HG03060 (cell line): ENCODE data around the gene CYP11A1.
"Not testable (repeated sequence)": the region's sequence is repeated elsewhere in the genome, so short reads cannot be mapped to it uniquely, and the experiment has no call there.

Experiments
- ATAC-seq: cut with Tn5 transposase; IDR thresholded peaks from one replicate; pipeline ENCODE4 v1.9.1; 2021; ENCODE audit warnings: low read depth, moderate number of reproducible peaks; ENCODE audit not compliant: unreplicated experiment

CYP11A1 gene

DNA sequence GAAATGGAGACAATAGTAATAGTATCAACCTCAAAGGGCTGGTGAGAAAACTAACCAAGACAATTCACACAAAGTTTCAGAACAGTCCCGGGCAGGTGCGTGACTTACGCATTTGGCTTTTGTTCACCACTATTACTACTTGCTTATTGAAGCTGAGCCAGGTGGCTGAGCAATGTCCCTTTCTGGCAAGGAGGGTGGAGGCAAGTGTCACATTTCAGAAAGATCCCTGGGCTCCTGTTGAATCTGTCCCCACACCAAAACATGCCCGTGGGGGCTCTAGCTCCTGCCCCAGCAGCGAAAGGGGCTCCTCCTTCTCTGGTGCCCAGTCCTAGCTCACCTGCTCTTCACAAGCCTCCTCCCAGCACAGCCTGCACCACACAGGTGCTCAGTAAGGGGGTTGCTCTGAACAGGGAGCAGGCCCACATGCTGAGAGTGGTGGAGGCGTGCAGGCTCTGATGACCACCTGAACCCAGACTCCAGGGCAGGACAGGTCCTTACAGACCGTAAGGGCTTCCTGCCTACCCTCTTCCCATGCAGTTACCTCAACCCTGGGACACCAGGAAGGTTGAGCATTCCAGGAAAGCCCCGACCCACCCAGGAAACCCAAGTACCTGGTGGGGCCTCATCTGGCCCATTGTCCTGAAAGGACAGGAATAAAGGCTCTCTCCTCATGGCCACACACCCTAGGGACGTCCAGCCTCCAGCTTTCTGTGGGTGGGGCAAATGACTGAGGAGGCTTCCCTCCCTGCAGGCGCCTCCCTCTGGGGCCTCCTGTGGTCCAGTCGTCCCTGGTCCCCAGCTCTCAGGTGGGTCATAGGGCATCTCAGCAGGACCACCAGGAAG lies 33.7 kb upstream of the CYP11A1 start:
- ATAC-seq = no peak

DNA sequence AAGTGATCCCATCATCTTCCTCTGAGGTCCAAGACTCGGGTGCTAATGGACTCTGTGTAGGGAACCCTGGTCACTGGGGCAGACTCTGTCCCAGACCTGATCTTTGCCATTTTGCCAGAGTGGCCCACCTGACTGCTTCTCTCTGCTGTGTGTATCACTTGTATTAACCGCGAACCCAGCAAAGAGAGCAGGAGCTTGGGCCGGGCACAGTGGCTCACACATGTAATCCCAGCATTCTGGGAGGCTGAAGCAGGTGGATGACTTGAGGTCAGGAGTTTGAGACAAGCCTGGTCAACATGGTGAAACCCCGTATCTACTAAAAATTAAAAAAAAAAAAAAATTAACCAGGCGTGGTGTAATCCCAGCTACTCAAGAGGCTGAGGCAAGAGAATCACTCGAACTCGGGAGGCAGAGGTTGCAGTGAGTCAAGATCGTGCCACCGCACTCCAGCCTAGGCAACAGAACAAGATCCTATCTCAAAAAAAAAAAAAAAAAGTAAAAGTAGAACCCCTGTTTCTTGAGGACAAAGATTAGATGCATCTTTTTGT lies 32.9 kb upstream of the CYP11A1 start:
- no peak for ATAC-seq

DNA sequence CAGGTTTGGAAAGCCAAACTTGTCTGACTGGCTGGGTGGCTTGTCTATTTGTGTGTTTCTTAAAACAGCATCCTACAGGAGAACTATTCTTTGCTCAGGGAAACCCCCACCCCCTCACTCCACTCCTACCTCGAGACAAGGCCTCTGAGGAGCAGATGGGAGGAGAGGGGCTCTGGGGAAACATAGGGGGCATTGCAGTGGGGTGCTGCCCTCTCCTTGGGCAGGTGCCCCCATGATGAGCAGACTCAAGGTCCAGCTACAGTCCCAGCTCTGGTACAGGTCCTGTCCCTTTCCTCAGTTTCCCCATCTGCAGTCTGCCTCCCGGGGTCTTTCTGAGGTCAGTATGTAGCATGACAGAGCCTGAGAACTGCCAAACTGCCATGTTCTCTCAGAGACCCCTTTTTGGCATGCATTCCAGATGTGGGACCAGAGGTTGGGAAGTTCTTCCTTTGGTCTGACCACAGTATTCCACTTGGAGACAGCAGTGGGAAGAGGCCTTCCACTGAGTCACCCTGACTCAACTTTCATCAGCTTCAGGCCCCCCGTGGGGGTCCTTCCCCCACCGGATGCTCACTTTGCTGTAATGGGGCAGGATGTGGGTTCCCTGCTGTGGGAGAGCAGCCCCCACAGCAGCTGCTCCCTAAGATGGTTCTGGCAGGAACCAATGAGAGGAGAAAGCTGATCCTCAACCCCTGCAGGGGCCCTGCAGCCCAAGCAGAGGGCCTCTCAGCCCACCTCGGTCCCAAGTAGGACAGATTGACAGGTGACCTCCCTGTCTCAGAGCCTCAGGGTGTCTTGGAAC lies 32.3 kb upstream of the CYP11A1 start:
- no peak for ATAC-seq

DNA sequence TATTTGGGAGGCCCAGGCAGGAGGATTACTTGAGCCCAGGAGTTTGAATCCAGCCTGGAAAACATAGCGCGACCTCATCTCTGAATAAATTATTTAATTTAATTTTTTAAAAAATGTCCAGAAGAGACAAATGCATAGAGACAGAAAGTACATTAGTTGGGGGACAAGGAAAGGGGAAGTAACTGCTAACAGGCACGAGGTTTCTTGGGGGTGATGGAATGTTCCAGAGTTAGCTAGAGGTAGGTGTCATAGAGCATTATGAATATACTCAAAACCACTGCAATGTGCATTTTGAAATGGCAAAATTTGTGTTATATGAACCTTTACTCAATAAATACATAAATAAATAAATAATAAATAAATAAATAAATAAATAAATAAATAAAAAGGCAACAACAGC lies 31.7 kb upstream of the CYP11A1 start:
- ATAC-seq = no peak

DNA sequence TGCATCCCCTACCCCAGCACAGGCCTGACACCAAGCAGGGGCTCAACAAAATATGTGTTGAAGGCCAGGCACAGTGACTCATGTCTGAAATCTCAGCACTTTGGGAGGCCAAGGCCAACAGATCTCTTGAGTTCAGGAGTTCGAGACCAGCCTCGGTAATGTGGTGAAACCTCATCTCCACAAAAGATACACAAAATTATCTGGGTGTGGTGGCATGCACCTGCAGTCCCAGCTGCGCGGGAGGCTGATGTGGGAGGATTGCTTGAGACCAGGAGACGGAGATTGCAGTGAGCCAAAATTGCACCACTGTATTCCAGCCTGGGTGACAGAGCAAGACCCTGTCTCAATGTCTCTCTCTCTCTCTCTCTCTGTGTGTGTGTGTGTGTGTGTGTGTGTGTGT lies 30.7 kb upstream of the CYP11A1 start:
- no peak for ATAC-seq

DNA sequence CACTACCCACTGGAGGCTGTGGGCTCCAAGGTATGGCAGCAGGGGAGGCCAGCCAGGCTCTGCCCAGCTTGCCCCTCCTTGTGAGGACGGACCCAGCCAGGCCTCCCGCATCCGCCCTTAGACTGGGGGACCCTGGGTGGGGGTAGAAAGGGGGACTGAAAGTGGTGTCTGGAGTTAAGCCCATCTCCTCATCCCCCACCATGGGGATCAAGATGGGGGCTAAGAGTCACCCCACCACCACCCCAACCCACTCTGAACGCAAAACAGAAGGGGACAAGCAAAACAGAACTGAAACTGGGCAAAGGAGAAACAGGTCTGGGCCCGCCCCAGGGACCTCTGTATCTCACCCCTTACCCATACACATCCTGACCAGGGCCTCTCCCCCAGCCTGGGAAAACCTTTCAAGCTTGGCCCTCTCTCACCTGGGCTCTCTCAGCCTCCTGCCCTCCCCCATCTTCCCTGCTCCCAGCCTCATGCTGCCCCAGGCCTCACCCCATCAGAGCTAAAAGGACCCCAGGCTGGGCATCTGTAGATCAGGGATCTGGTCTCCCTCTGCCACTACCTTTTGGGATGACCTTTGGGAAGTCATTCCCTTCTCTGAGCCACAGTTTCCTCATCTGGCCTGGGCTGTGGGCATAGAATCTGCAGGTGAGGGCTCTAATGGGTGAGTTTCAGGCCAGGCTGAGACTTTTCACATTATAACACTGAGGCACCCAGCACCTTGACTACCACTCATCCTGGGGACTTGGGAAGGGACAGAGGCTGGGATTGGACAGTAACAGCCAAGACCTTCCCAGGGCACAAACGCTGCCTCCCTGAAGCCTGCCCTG lies 30.0 kb upstream of the CYP11A1 start:
- no peak for ATAC-seq

- ATAC-seq = peak; percentile 30
Observed at GRCh38 chr15:74396445-74397238, 29.2 kb upstream of the CYP11A1 start.

GRCh38 chr15:74396146-74396438 lies 28.6 kb upstream of the CYP11A1 start:
- no peak for ATAC-seq

DNA sequence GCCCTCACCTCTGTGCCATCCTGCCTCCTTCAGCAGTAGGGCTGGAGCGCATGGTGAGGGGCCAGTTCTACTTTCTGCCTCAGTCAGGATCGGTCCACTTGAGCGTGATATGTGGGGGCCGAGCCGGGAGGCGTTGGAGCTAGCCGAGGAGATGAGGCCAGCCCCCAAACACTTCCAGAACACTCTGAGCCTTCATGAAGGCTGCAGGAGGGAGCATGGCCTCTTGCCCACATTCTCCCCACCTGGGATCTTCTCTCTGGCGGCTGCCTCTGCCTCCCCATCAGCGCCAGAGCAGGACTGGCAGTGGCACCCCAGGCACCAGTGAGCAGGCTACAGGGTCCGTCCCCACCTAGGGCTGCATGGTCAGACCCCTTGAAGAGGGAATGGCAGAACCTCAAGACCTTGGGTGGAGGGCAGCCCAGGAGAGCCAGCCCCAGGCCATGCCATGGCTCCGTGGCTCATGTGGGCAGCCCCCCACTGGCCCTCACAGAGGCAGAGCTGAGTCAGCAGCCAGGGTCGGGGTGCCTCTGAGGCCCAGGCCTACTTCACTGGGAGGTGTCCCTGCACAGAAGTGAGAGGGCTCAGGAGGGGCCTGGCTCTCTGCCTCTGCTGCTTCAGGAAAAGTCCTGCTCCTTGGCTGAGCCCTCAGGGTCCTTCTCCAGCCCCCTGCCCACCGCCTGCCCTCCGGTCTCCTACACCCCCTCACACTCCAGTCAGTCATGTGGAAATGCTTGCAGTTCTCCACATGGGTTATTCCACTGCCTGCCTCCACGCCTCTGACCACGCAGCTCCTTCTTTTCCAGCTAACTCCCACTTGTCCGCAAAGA lies 28.1 kb upstream of the CYP11A1 start:
- ATAC-seq = no peak

DNA sequence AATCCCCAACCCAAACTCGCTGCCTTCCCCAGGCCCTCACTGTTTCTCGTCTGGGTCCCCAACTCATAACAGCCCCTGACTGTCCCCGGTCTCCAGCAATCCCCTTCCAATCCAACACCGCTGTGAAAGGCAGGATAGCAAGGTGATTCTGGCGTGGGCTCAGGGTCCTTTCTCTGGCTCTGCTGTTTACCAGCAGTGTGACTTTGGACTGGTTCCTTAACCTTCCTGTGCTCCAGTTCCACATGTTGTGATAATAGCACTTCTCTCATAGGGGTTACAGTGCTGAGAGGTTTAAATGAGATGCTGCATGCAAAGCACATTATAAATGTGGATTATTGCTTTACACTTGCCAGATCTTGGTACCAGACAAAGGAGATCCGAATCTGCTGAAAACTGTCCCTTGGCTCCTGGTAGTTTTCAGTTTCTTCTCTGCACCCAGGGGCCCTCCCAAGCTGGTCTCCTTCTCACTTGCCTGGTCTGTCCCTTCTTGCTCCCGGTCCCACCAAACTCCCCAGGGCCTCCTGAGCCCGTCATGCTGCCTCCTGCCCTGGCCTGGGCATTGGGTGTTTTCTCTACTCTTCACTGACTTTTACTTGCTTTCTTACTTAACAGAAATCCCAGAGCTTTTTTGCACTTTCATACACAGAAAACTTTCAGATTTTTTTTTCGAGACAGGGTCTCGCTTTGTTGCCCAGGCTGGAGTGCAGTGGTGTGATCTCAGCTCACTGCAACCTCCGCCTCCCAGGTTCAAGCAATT lies 26.8 kb upstream of the CYP11A1 start:
- no peak for ATAC-seq

- no peak for ATAC-seq
Observed at GRCh38 chr15:74393423-74393822, 26.0 kb upstream of the CYP11A1 start.

DNA sequence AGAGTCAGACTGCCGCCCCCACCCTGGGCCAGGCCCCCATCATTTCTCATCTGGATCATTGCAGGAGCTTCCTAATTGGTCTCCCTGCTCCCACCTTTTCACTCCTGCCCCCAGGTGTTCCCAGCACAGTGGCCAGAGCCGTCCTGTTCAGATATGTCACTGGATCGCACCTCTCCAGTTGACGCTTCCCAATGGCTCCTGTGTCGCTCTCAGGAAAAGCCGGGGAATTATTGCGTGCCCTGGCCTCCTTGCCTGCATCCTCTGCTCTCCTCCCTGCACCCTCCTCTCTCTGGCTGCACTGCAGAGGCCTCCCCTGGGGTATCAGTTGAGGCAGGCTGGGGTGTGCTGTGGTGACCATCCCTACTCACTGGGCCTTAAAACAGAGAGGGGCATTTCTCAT lies 25.5 kb upstream of the CYP11A1 start:
- ATAC-seq = no peak

- ATAC-seq = no peak
Observed at GRCh38 chr15:74392451-74392830, 25.0 kb upstream of the CYP11A1 start.

DNA sequence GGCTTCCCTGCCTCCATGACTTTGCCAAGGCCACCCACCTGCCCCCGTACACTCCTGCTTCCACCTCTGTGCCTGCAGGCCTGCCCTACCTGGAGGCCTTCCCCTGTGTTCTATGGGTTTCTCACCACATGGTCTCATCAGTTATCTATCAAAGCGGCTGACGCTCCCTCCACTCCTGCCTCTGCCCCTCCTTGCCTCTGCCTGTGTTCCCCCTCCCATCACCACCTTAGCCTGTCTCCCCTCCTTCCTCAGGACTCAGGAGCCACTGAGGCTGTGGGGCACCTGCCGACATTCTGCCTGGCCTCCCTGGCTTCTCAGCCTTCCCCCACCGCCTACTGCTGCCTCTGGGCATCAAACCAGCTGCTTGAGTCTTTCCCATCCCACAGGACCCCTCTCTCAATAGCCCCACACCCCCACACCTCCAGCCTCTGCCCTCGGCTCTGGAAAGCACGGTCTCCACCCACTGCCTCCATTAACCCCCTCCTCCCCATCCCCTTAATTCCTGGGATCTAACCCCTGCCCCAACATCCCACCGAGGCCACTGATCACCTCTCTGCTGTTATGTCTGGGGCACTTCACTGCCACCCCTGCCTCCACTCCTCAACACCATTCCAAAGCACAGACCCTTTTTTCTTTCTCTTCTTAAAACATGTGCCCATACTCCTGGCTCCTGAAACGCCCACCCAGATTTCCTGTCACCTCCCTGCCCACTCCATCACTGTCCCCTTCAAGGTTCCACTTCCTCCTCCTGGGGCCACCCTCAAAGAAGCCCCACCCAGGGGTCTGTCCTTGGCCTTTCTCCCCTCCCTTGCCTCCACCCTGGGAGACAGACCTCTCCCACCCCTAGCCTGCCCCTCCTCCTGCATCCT lies 24.4 kb upstream of the CYP11A1 start:
- ATAC-seq = no peak

DNA sequence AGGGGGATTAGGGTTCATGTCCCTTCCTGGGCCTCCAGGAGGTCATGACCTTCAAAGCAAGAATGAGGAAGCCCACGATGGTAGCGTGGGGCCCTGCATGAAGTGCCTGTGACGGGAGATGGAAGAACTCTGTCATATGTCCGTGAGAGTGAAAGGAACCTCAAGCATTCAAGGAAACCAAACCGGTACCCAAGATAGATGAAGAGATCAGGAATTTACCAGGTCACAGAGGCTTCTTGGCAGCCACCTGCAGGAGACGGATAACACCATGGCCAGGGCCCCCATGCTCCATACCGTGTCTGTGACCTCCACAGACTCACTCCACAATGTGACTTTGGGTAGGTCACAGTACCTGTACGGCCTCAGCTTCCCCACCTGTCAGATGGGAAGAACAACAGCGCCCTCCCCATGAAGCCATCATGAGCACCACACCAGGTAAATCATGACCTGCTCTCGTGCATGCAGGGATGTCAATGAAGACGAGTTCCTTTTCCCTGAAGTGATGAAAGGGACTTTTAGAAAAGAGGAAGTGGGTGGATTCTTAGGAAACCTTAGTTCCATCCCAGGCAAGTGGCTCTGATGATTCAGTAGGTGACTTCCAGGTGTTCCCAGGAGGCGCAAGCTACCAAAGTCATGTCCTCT lies 23.3 kb upstream of the CYP11A1 start:
- no peak for ATAC-seq

GRCh38 chr15:74390049-74390646 lies 22.7 kb upstream of the CYP11A1 start:
- not testable (repeated sequence) for ATAC-seq
